Tibial nerve (tissue), 4 donors: Measurements from ENCODE around the gene CNST. TPM values are rescaled to one million over a fixed set of nuclear protein-coding genes. Genes with fewer than 3 reads are reported as not detected.

Source experiments
- DNase-seq, 2 donors: peaks; one replicate each; pipeline ENCODE4 v3.0.0-alpha.2; 2019; ENCODE audit warnings: low spot score in 2 of 2
- H3K27ac ChIP-seq, 4 donors: fragments of 200-600 bp; sonication (generic) in 3 of 4; one replicate each; pipeline ENCODE4 v1.5.1; 2017 to 2019; ENCODE audit warnings: mild to moderate bottlenecking in 1 of 4
- H3K27me3 ChIP-seq, 2 donors: fragments of 200-600 bp; sonication (generic) in 1 of 2; one replicate each; pipeline versions ENCODE4 v1.5.1 to v1.6.0; 2017 to 2019
- H3K36me3 ChIP-seq, 3 donors: fragments of 200-600 bp; sonication (generic); one replicate each; pipeline ENCODE4 v1.5.1; 2018 to 2019
- H3K4me1 ChIP-seq, 4 donors: fragments of 200-600 bp; sonication (generic) in 3 of 4; one replicate each; pipeline ENCODE4 v1.5.1; 2017 to 2019
- H3K4me3 ChIP-seq, 4 donors: fragments of 200-600 bp; sonication (generic) in 3 of 4; one replicate each; pipeline ENCODE4 v1.5.1; 2017 to 2019; ENCODE audit warnings: mild to moderate bottlenecking in 1 of 4, moderate library complexity in 1 of 4
- H3K9me3 ChIP-seq, 4 donors: fragments of 200-600 bp; sonication (generic) in 3 of 4; one replicate each; pipeline ENCODE4 v1.5.1; 2017 to 2019
- CTCF ChIP-seq, 5 experiments: fragments of 200-600 bp in 3 of 5; fragments of 450-650 bp in 2 of 5; sonication (generic) in 3 of 5; IDR thresholded peaks; one replicate each; pipeline ENCODE4 v1.5.1; 2016 to 2019; ENCODE audit warnings: antibody characterized with exemption in 5 of 5, mild to moderate bottlenecking in 3 of 5, moderate library complexity in 2 of 5
- EP300 ChIP-seq, 2 donors: sonication (generic); formaldehyde crosslinking; IDR thresholded peaks; one replicate each; pipeline ENCODE4 v1.6.1; 2017; ENCODE audit warnings: antibody characterized with exemption in 2 of 2, mild to moderate bottlenecking in 1 of 2
- POLR2A ChIP-seq, 2 donors: fragments of 450-650 bp; IDR thresholded peaks; one replicate each; pipeline ENCODE4 v1.6.1; 2017; ENCODE audit warnings: antibody characterized with exemption in 2 of 2, mild to moderate bottlenecking in 2 of 2, moderate library complexity in 2 of 2
- WGBS, 2 donors: methylation state at CpG; one replicate each; pipeline ENCODE4 v1.1.5; 2018; 5-methylcytosine and 5-hydroxymethylcytosine counted together
- total RNA-seq, 4 donors: library from RNA; depleted of rRNA; stranded (reverse); fragments of >200 nt; gene quantifications; one replicate each; pipeline ENCODE4 v1.1.0, GENCODE V29; 2016

The CNST gene
- total RNA-seq, 4 donors from 2014 or later, result 16.5 to 20.3 (median 17.9) TPM

GRCh38 chr1:246526915-246527314 lies 39.3 kb upstream of the CNST start:
- Histone ChIP-seq H3K27ac (no peak overlapping the region), H3K36me3 (no peaks in the 10 kb centered on the region), H3K4me3 (no peak overlapping the region), H3K4me1 (no peaks in the 10 kb centered on the region), H3K27me3 (no peaks in the 10 kb centered on the region), H3K9me3 (peaks cover 0 to 17% (median 0%) of the 10 kb centered on the region in 4 donors)
- WGBS, 2 donors, result 58 to 75% methylated on average over 3 to 4 of the region's 7 CpGs
- no peak for DNase-seq
- no peak for TF ChIP-seq CTCF (IDR thresholded peaks at IDR 0.05)
- TF ChIP-seq POLR2A (IDR thresholded peaks at IDR 0.05), result no peak
- no peak for TF ChIP-seq EP300 (IDR thresholded peaks at IDR 0.05)

- H3K36me3 ChIP-seq, result no peaks in the 10 kb centered on the region
- no peak overlapping the region for H3K4me3 ChIP-seq
- peaks cover 0 to 19% (median 0%) of the 10 kb centered on the region in 4 donors for H3K9me3 ChIP-seq
- no peaks in the 10 kb centered on the region for H3K27me3 ChIP-seq
- H3K27ac ChIP-seq, result no peak overlapping the region
- DNase-seq, result no peak
- H3K4me1 ChIP-seq, result no peaks in the 10 kb centered on the region
- TF ChIP-seq EP300 (IDR thresholded peaks at IDR 0.05) (no peak), POLR2A (IDR thresholded peaks at IDR 0.05) (no peak), CTCF (IDR thresholded peaks at IDR 0.05) (no peak)
- WGBS, 2 donors, result 51 to 55% methylated on average over 4 to 5 of the region's 5 CpGs
Measured at GRCh38 chr1:246527402-246528088, 38.7 kb upstream of the CNST start.

- Histone ChIP-seq H3K4me3 (no peak overlapping the region), H3K36me3 (no peaks in the 10 kb centered on the region), H3K27ac (no peak overlapping the region), H3K27me3 (no peaks in the 10 kb centered on the region), H3K4me1 (no peaks in the 10 kb centered on the region), H3K9me3 (peaks cover 0 to 19% (median 0%) of the 10 kb centered on the region in 4 donors)
- no peak for DNase-seq
- WGBS, 2 donors, result 72% methylated on average over 8 of the region's 8 CpGs
- TF ChIP-seq EP300 (IDR thresholded peaks at IDR 0.05) (no peak), POLR2A (IDR thresholded peaks at IDR 0.05) (no peak), CTCF (IDR thresholded peaks at IDR 0.05) (no peak)
Measured at GRCh38 chr1:246528933-246529731, 37.1 kb upstream of the CNST start.

- Histone ChIP-seq H3K36me3 (no peaks in the 10 kb centered on the region), H3K4me1 (no peaks in the 10 kb centered on the region), H3K27ac (no peak overlapping the region), H3K27me3 (no peaks in the 10 kb centered on the region), H3K4me3 (no peak overlapping the region), H3K9me3 (peaks cover 0 to 19% (median 0%) of the 10 kb centered on the region in 4 donors)
- TF ChIP-seq CTCF (IDR thresholded peaks at IDR 0.05), result no peak
- no peak for TF ChIP-seq EP300 (IDR thresholded peaks at IDR 0.05)
- TF ChIP-seq POLR2A (IDR thresholded peaks at IDR 0.05), result no peak
- DNase-seq, result no peak
- WGBS, 2 donors, result 57 to 64% methylated on average over 2 of the region's 2 CpGs
Measured at GRCh38 chr1:246530482-246530881, 35.8 kb upstream of the CNST start.

GRCh38 chr1:246532519-246532918 lies 33.7 kb upstream of the CNST start:
- Histone ChIP-seq H3K36me3 (no peaks in the 10 kb centered on the region), H3K9me3 (peaks cover 0 to 19% (median 0%) of the 10 kb centered on the region in 4 donors), H3K27ac (no peak overlapping the region), H3K4me1 (no peaks in the 10 kb centered on the region), H3K4me3 (no peak overlapping the region), H3K27me3 (no peaks in the 10 kb centered on the region)
- 62 to 69% methylated on average over 1 of the region's 1 CpG for WGBS, 2 donors
- TF ChIP-seq EP300 (IDR thresholded peaks at IDR 0.05) (no peak), CTCF (IDR thresholded peaks at IDR 0.05) (no peak), POLR2A (IDR thresholded peaks at IDR 0.05) (no peak)
- DNase-seq, result no peak
